Measurements from ENCODE around the gene GLS2.
"Not testable (repeated sequence)": the region's sequence is repeated elsewhere in the genome, so short reads cannot be mapped to it uniquely, and the experiment has no call there.

DNA sequence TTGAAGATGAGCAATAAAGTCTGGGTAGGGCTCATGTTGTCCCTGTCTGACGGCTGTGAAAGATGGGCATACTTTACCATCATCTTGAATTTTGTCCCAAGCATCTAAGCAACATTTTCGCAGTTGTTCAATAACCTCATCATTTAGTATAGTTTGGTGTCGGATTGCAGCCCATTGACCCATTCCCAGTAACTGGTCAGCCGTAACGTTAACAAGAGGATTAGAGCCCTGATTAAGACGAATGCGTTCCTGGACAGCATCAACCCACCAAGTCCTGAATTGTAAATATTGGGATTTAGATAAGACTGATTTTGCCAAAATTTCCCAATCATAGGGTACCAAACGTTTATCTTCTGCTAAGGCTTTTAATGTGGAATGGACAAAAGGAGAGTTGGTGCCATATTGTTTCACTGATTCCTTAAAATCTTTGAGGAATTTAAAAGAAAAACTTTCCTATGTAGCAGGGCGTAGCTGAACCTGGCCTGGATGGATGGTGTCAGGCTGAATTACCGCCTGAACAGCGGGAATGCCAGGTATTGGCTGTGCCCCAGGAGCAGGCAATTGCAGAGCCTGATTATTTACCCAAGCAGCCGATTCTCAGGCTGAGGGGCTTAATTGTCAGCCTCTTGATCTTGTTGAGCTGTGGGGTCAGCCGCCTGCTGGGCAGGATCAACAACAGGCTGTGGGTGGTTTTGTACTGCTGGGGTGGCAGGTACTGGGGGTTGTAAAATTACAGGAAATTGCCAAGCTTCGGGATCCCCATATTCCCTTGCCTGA, 10.4 kb upstream of the GLS2 start:
- TF ChIP-seq, protein P1, sequence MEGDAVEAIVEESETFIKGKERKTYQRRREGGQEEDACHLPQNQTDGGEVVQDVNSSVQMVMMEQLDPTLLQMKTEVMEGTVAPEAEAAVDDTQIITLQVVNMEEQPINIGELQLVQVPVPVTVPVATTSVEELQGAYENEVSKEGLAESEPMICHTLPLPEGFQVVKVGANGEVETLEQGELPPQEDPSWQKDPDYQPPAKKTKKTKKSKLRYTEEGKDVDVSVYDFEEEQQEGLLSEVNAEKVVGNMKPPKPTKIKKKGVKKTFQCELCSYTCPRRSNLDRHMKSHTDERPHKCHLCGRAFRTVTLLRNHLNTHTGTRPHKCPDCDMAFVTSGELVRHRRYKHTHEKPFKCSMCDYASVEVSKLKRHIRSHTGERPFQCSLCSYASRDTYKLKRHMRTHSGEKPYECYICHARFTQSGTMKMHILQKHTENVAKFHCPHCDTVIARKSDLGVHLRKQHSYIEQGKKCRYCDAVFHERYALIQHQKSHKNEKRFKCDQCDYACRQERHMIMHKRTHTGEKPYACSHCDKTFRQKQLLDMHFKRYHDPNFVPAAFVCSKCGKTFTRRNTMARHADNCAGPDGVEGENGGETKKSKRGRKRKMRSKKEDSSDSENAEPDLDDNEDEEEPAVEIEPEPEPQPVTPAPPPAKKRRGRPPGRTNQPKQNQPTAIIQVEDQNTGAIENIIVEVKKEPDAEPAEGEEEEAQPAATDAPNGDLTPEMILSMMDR (IDR thresholded peaks at IDR 0.05 in 4 of 5, conservative IDR thresholded peaks at IDR 0.05 in 1 of 5), result not testable (repeated sequence)
- not testable (repeated sequence) for TF ChIP-seq POLR2A (IDR thresholded peaks at IDR 0.05)

Measured in gastrocnemius medialis (tissue), 4 donors.